HepG2 (cell line): ENCODE measurements around the gene FAM83F. TPM values are rescaled to one million over a fixed set of nuclear protein-coding genes. Genes with fewer than 3 reads are reported as not detected.
A peak's percentile ranks its signal among the peaks of the same experiment; 100 is the strongest.

ENCODE experiments used
- ATAC-seq: fragments of 200-7000 bp; cut with Tn5 transposase; 3 replicates; pipeline ENCODE4 v1.9.1; 2020; ENCODE audit warnings: mild to moderate bottlenecking, moderate library complexity
- BruUV-seq: library from RNA; stranded (reverse); fragments of 400-500 nt; replicated peaks from 2 replicates; lab custom pipeline; 2021; lab: Mats Ljungman, UMichigan
- CTCF ChIA-PET: fragments of 300-600 bp; formaldehyde crosslinking; extraction: SDS; loops from one replicate; lab custom pipeline; 2021; ENCODE audit warnings: low total read pairs, inconsistent platforms, low intra/inter-chr PET ratio; lab: Yijun Ruan, JAX
- POLR2A ChIA-PET: fragments of 350-600 bp; sonication (Branson Sonifier 250); formaldehyde crosslinking; loops from one replicate; lab custom pipeline; 2020; ENCODE audit warnings: antibody characterized with exemption, inconsistent platforms; lab: Yijun Ruan, JAX
- DNase-seq: peaks from one replicate; pipeline ENCODE4 v3.0.0-alpha.2; 2015; ENCODE audit warnings: low spot score
- FAIRE-seq: peaks from 3 replicates; lab custom pipeline; 2011; peaks lifted over from hg19 to GRCh38; lab: Jason Lieb, UNC
- H2AFZ ChIP-seq: one replicate; pipeline ENCODE4 v1.6.1; 2011; ENCODE audit warnings: low read length, inconsistent platforms
- H3K27ac ChIP-seq: fragments of 300-600 bp; 3 replicates; pipeline ENCODE4 v1.8.0; 2011; ENCODE audit warnings: mixed run types, mild to moderate bottlenecking, mixed read lengths, low read length, inconsistent platforms; ENCODE audit not compliant: insufficient read depth; ENCODE audit errors: extremely low read length
- H3K27me3 ChIP-seq, 2 experiments: fragments of 200-600 bp in 1 of 2; 2 replicates in 1 of 2; 3 replicates in 1 of 2; pipeline versions ENCODE4 v1.6.0 to v1.8.0; 2011; ENCODE audit warnings: low read length in 2 of 2, mild to moderate bottlenecking in 2 of 2, moderate library complexity in 2 of 2, inconsistent platforms in 1 of 2; ENCODE audit not compliant: insufficient read depth in 2 of 2, control insufficient read depth in 1 of 2
- H3K36me3 ChIP-seq, 2 experiments: fragments of 200-600 bp in 1 of 2; replicated peaks in 1 of 2; 2 replicates in 1 of 2; 3 replicates in 1 of 2; pipeline versions ENCODE4 v1.5.1 to v1.8.0; 2011; ENCODE audit warnings: low read length in 2 of 2, inconsistent platforms in 1 of 2; ENCODE audit not compliant: insufficient read depth in 2 of 2, control insufficient read depth in 1 of 2
- H3K4me1 ChIP-seq: 2 replicates; pipeline ENCODE4 v1.5.1; 2012; ENCODE audit warnings: low read length, inconsistent platforms; ENCODE audit not compliant: insufficient read depth
- H3K4me2 ChIP-seq: 2 replicates; pipeline ENCODE4 v1.6.0; 2011; ENCODE audit warnings: low read depth, low read length, inconsistent platforms
- H3K4me3 ChIP-seq, 3 experiments: fragments of 200-600 bp in 1 of 3; sonication (generic), shearing (Covaris generic) in 1 of 3; replicated peaks in 1 of 3; 2 replicates each; pipeline ENCODE4 v1.5.1; 2011 to 2016; ENCODE audit warnings: low read length in 3 of 3, inconsistent platforms in 2 of 3, low read depth in 2 of 3, mild to moderate bottlenecking in 2 of 3, control low read depth in 1 of 3, mixed read lengths in 1 of 3; ENCODE audit not compliant: insufficient read depth in 1 of 3
- H3K79me2 ChIP-seq: one replicate; pipeline ENCODE4 v1.6.1; 2011; ENCODE audit warnings: low read length, inconsistent platforms; ENCODE audit not compliant: insufficient read depth
- H3K9ac ChIP-seq: 2 replicates; pipeline ENCODE4 v1.6.0; 2011; ENCODE audit warnings: mild to moderate bottlenecking, low read depth, low read length, inconsistent platforms; ENCODE audit not compliant: insufficient read depth
- H3K9me3 ChIP-seq: 2 replicates; pipeline ENCODE4 v1.5.1; 2012; ENCODE audit warnings: mild to moderate bottlenecking, low read length
- H4K20me1 ChIP-seq: 2 replicates; pipeline ENCODE4 v1.6.0; 2011; ENCODE audit warnings: inconsistent platforms, mild to moderate bottlenecking, low read length, moderate library complexity; ENCODE audit not compliant: insufficient read depth
- CREM ChIP-seq, 2 experiments: sonication (generic) in 1 of 2; formaldehyde crosslinking in 1 of 2; IDR thresholded peaks; 2 replicates each; pipeline versions ENCODE4 v1.4.0 to v1.6.1; 2016 to 2020; ENCODE audit warnings: antibody characterized with exemption in 1 of 2, mild to moderate bottlenecking in 1 of 2, missing genetic modification reagents in 1 of 2
- DMAP1 ChIP-seq: IDR thresholded peaks from 2 replicates; pipeline ENCODE4 v1.6.1; 2016
- HNRNPUL1 ChIP-seq: fragments of 200-400 bp; formaldehyde crosslinking; IDR thresholded peaks from 2 replicates; pipeline ENCODE4 v1.6.1; 2017; ENCODE audit warnings: low read depth, mild to moderate bottlenecking, low read length, moderate library complexity
- NFIB ChIP-seq: sonication (generic); formaldehyde crosslinking; IDR thresholded peaks from 2 replicates; pipeline ENCODE4 v1.9.0; 2021; ENCODE audit warnings: missing genetic modification reagents, mild to moderate bottlenecking, borderline replicate concordance
- ONECUT2 ChIP-seq: sonication (generic); formaldehyde crosslinking; IDR thresholded peaks from 2 replicates; pipeline ENCODE4 v1.4.0; 2020; ENCODE audit warnings: missing genetic modification reagents
- SIX1 ChIP-seq: sonication (generic); formaldehyde crosslinking; IDR thresholded peaks from 2 replicates; pipeline ENCODE4 v1.4.0; 2020; ENCODE audit warnings: missing genetic modification reagents, borderline replicate concordance
- ZBTB42 ChIP-seq: sonication (generic); formaldehyde crosslinking; IDR thresholded peaks from 2 replicates; pipeline ENCODE4 v1.5.0; 2020; ENCODE audit warnings: mild to moderate bottlenecking, missing genetic modification reagents
- ZFAT ChIP-seq: sonication (generic); formaldehyde crosslinking; conservative IDR thresholded peaks from 2 replicates; pipeline ENCODE4 v1.8.1; 2023; ENCODE audit warnings: missing genetic modification reagents, inconsistent platforms
- ZMYM4 ChIP-seq: sonication (generic); formaldehyde crosslinking; IDR thresholded peaks from 2 replicates; pipeline ENCODE4 v1.8.1; 2023; ENCODE audit warnings: mild to moderate bottlenecking, missing genetic modification reagents
- ZNF260 ChIP-seq: sonication (generic); formaldehyde crosslinking; IDR thresholded peaks from 2 replicates; pipeline ENCODE4 v1.4.0; 2020; ENCODE audit warnings: missing genetic modification reagents, low read depth, mild to moderate bottlenecking, borderline replicate concordance
- ZNF331 ChIP-seq: sonication (generic); formaldehyde crosslinking; IDR thresholded peaks from 2 replicates; pipeline ENCODE4 v1.4.0; 2020; ENCODE audit warnings: missing genetic modification reagents
- ZNF33B ChIP-seq: sonication (generic); formaldehyde crosslinking; IDR thresholded peaks from 2 replicates; pipeline ENCODE4 v1.5.1; 2020; ENCODE audit warnings: mild to moderate bottlenecking, missing genetic modification reagents
- ZNF343 ChIP-seq: sonication (generic); formaldehyde crosslinking; IDR thresholded peaks from 2 replicates; pipeline ENCODE4 v1.4.0; 2020; ENCODE audit warnings: mild to moderate bottlenecking, missing genetic modification reagents
- ZNF44 ChIP-seq: sonication (generic); formaldehyde crosslinking; IDR thresholded peaks from 2 replicates; pipeline ENCODE4 v1.5.1; 2020; ENCODE audit warnings: mild to moderate bottlenecking, missing genetic modification reagents
- ZNF572 ChIP-seq: sonication (generic); formaldehyde crosslinking; IDR thresholded peaks from 2 replicates; pipeline ENCODE4 v1.5.1; 2020; ENCODE audit warnings: mild to moderate bottlenecking, missing genetic modification reagents
- ZNF720 ChIP-seq: sonication (generic); formaldehyde crosslinking; IDR thresholded peaks from 2 replicates; pipeline ENCODE4 v1.4.0; 2020; ENCODE audit warnings: missing genetic modification reagents
- WGBS: methylation state at CpG from one replicate; pipeline ENCODE4 v1.1.6; 2017; ENCODE audit warnings: low lambda C conversion rate; 5-methylcytosine and 5-hydroxymethylcytosine counted together
- in situ Hi-C: cut with HindIII; loops from 2 replicates; pipeline ENCODE4 v1.10.0; 2017; ENCODE audit warnings: low pct_unique_long_range_greater_than_20kb; ENCODE audit not compliant: extremely low pct_ligation_motif_present
- intact Hi-C: fragments of 100-400 bp; cut with micrococcal nuclease; formaldehyde crosslinking; loops from one replicate; pipeline ENCODE4 v1.10.0; 2022; ENCODE audit not compliant: unreplicated experiment
- polyA plus RNA-seq, 8 experiments: library from polyadenylated mRNA; depleted of rRNA in 3 of 8; stranded (reverse) in 7 of 8; unstranded in 1 of 8; fragments of >200 nt; fragmentation: Illumina TruSeq in 4 of 8; extraction: Trizol in 4 of 8; gene quantifications; 2 replicates each; pipeline versions ENCODE4 v1.2.1 to v1.2.3, GENCODE V29; 2011 to 2016; ENCODE audit warnings: low read depth in 4 of 8, missing spikeins in 1 of 8, mixed read lengths in 1 of 8; ENCODE audit not compliant: insufficient read depth in 1 of 8
- total RNA-seq, 5 experiments: library from RNA; depleted of rRNA; stranded (reverse); fragments of >200 nt; fragmentation: Illumina TruSeq; extraction: Trizol; gene quantifications; 2 replicates each; pipeline ENCODE4 v1.2.3, GENCODE V29; 2016; ENCODE audit warnings: low read depth in 1 of 5
- TF ChIP-seq, protein P1 (sequence below): sonication (generic); formaldehyde crosslinking; IDR thresholded peaks from 2 replicates; pipeline ENCODE4 v1.4.0; 2020; ENCODE audit warnings: mild to moderate bottlenecking, missing genetic modification reagents
- TF ChIP-seq, protein P2 (sequence below): IDR thresholded peaks from 2 replicates; pipeline ENCODE4 v1.6.1; 2016; ENCODE audit warnings: low read depth, control low read depth
- TF ChIP-seq, protein P3 (sequence below): sonication (generic); formaldehyde crosslinking; IDR thresholded peaks from 2 replicates; pipeline ENCODE4 v1.4.0; 2020; ENCODE audit warnings: mild to moderate bottlenecking, missing genetic modification reagents

Gene FAM83F
- total and polyA plus RNA-seq, 2 of the 13 experiments (the other 11 are each of a cell fraction or from before 2014, with no cell fraction given): not detected

DNA sequence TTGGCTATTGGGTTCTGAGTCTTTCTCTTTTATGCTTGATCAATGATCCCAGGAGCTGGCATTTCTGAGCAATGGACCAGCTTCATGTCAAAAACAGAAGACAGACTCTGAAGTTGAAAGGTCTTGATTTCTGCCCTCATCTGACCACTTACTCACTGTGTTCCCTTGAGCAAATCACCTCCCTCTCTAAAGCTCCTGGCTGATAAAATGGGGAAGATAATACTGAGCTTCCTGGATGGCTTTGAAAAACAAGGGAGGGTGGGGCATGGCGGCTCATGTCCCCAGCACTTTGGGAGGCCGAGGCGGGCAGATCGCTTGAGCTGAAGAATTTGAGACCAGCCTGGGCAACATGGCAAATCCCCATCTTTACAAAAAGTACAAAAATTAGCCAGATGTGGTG lies 6.4 kb downstream of the FAM83F start:
- H3K4me1 ChIP-seq: peaks cover 50% of the 10 kb centered on the region

DNA sequence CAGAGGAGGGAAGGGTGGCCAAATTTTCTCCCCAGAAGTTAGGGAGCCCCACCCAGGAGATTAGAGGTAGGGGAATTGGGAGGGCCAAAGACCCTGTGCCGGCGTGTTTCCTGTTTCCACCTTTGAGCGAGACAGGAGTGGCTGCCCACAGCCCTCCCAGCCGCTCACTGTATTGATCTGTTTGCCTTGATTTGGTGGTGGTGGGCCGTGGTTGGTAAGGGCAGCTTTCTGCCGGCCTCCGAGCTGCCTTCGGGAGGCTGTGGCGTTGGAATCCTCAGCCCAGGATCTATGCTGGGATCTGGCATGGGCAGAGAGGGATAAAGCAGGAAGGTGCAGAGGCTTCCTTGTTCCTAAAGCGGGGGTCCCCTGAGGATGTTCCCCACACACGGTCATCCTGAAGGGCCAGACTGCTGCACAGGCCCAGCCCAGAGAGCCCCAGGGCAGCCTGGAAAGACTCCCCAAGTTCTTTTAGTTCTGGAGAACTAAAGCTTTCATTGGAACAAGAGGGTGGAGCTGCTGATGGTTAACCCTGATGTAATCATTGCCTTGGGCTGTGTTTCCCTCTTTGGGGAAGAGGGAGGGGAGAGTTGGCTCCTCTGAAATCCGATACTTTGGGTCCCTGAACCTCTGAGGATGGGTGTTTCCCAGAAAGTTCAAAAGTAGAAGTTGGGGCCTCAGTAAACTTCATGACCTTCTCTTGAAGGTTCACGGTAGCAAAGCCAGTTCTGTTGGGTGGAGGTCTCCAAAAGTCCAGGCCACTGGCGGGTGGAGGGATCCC lies 7.2 kb downstream of the FAM83F start:
- Histone ChIP-seq H3K36me3 (no peaks in the 10 kb centered on the region), H2AFZ (no peak overlapping the region), H3K4me3 (no peak overlapping the region), H3K9ac (no peak overlapping the region), H3K27ac (no peak overlapping the region), H4K20me1 (no peaks in the 10 kb centered on the region), H3K27me3 (peaks cover 3 to 42% of the 10 kb centered on the region in 2 experiments; a peak in 3 of 5 replicates), H3K9me3 (no peaks in the 10 kb centered on the region), H3K4me1 (peaks cover 50% of the 10 kb centered on the region), H3K79me2 (no peaks in the 10 kb centered on the region), H3K4me2 (peak overlapping the region; percentile 34; the same call in 1 of the 2 replicates)
- CTCF ChIA-PET: no interaction called here
- intact Hi-C loops (no loop called here), in situ Hi-C loops (no loop called here)
- DNase-seq (no peak), ATAC-seq (peak; percentile 64), FAIRE-seq (no peak)
- POLR2A ChIA-PET: no interaction called here
- no TSS peak for BruUV-seq
- 48% methylated on average over 3 of the region's 14 CpGs for WGBS
- TF ChIP-seq ONECUT2 (CRISPR knock-in tag) (peak; percentile 65; the same call in 1 of the 2 replicates), DMAP1 (CRISPR knock-in tag) (no peak), ZMYM4 (CRISPR knock-in tag) (no peak), ZBTB42 (CRISPR knock-in tag) (no peak), CREM (IDR thresholded peaks at IDR 0.05) (no peak), CREM (CRISPR knock-in tag; IDR thresholded peaks at IDR 0.05) (no peak), SIX1 (CRISPR knock-in tag) (peak; percentile 26; the same call in 1 of the 2 replicates)
- TF ChIP-seq, protein P1, sequence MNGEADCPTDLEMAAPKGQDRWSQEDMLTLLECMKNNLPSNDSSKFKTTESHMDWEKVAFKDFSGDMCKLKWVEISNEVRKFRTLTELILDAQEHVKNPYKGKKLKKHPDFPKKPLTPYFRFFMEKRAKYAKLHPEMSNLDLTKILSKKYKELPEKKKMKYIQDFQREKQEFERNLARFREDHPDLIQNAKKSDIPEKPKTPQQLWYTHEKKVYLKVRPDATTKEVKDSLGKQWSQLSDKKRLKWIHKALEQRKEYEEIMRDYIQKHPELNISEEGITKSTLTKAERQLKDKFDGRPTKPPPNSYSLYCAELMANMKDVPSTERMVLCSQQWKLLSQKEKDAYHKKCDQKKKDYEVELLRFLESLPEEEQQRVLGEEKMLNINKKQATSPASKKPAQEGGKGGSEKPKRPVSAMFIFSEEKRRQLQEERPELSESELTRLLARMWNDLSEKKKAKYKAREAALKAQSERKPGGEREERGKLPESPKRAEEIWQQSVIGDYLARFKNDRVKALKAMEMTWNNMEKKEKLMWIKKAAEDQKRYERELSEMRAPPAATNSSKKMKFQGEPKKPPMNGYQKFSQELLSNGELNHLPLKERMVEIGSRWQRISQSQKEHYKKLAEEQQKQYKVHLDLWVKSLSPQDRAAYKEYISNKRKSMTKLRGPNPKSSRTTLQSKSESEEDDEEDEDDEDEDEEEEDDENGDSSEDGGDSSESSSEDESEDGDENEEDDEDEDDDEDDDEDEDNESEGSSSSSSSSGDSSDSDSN: peak; percentile 23; the same call in 1 of the 2 replicates
- TF ChIP-seq, protein P2, sequence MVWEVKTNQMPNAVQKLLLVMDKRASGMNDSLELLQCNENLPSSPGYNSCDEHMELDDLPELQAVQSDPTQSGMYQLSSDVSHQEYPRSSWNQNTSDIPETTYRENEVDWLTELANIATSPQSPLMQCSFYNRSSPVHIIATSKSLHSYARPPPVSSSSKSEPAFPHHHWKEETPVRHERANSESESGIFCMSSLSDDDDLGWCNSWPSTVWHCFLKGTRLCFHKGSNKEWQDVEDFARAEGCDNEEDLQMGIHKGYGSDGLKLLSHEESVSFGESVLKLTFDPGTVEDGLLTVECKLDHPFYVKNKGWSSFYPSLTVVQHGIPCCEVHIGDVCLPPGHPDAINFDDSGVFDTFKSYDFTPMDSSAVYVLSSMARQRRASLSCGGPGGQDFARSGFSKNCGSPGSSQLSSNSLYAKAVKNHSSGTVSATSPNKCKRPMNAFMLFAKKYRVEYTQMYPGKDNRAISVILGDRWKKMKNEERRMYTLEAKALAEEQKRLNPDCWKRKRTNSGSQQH (CRISPR knock-in tag): no peak
- TF ChIP-seq, protein P3, sequence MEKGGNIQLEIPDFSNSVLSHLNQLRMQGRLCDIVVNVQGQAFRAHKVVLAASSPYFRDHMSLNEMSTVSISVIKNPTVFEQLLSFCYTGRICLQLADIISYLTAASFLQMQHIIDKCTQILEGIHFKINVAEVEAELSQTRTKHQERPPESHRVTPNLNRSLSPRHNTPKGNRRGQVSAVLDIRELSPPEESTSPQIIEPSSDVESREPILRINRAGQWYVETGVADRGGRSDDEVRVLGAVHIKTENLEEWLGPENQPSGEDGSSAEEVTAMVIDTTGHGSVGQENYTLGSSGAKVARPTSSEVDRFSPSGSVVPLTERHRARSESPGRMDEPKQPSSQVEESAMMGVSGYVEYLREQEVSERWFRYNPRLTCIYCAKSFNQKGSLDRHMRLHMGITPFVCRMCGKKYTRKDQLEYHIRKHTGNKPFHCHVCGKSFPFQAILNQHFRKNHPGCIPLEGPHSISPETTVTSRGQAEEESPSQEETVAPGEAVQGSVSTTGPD (CRISPR knock-in tag): peak; percentile 52; the same call in 1 of the 2 replicates

More for the DNA sequence above, 6.4 kb downstream of the FAM83F start:
- 58% methylated on average over 4 of the region's 4 CpGs for WGBS
- Histone ChIP-seq H2AFZ (no peak overlapping the region), H3K27ac (no peak overlapping the region), H3K4me2 (no peak overlapping the region), H3K4me3 (no peak overlapping the region), H3K36me3 (no peaks in the 10 kb centered on the region)
- POLR2A ChIA-PET: no interaction called here
- FAIRE-seq: no peak
- DNase-seq: no peak
- no peak for ATAC-seq
- in situ Hi-C loops: no loop called here
- TF ChIP-seq ZFAT (CRISPR knock-in tag): no peak
- TF ChIP-seq HNRNPUL1: no peak
- TF ChIP-seq ZNF572 (CRISPR knock-in tag): no peak
- no peak for TF ChIP-seq ZNF720 (CRISPR knock-in tag)
- no peak for TF ChIP-seq ZNF33B
- TF ChIP-seq ZNF331 (CRISPR knock-in tag): no peak
- no peak for TF ChIP-seq NFIB (CRISPR knock-in tag)
- no peak for TF ChIP-seq ZNF260 (CRISPR knock-in tag)
- TF ChIP-seq ZNF343 (CRISPR knock-in tag): no peak
- no peak for TF ChIP-seq ZNF44
- TF ChIP-seq, all 625 proteins: peak for 0
- no peak overlapping the region for H3K9ac ChIP-seq
- H3K79me2 ChIP-seq: no peaks in the 10 kb centered on the region
- CTCF ChIA-PET: no interaction called here
- H3K27me3 ChIP-seq: peaks cover 3 to 35% of the 10 kb centered on the region in 2 experiments; a peak in 3 of 5 replicates
- H4K20me1 ChIP-seq: no peaks in the 10 kb centered on the region
- no TSS peak for BruUV-seq
- intact Hi-C loops: no loop called here
- H3K9me3 ChIP-seq: no peaks in the 10 kb centered on the region
